Chondrocyte (in vitro differentiated cells): Measurements from ENCODE around the gene FAM53B. TPM values are rescaled to one million over a fixed set of nuclear protein-coding genes. Genes with fewer than 3 reads are reported as not detected.

Experiments
- DNase-seq: peaks from one replicate; pipeline ENCODE4 v3.0.0; 2021; ENCODE audit warnings: mixed read lengths, low spot score
- H3K27ac Mint-ChIP-seq: one replicate; pipeline ENCODE4 v1.8.0; 2021; ENCODE audit warnings: mild to moderate bottlenecking, moderate library complexity, mixed read lengths; ENCODE audit not compliant: unreplicated experiment
- H3K27me3 Mint-ChIP-seq: 2 replicates; pipeline ENCODE4 v1.8.0; 2021; ENCODE audit warnings: low read depth, mixed read lengths
- H3K36me3 Mint-ChIP-seq: 2 replicates; pipeline ENCODE4 v1.8.0; 2021; ENCODE audit warnings: low read depth, mixed read lengths
- H3K4me1 Mint-ChIP-seq: 2 replicates; pipeline ENCODE4 v1.8.0; 2021; ENCODE audit warnings: low read depth, mild to moderate bottlenecking, mixed read lengths
- H3K4me3 Mint-ChIP-seq: one replicate; pipeline ENCODE4 v1.8.0; 2021; ENCODE audit warnings: mild to moderate bottlenecking, moderate library complexity, mixed read lengths; ENCODE audit not compliant: unreplicated experiment
- H3K9me3 Mint-ChIP-seq: 2 replicates; pipeline ENCODE4 v1.8.0; 2021; ENCODE audit warnings: low read depth, mixed read lengths
- total RNA-seq: library from RNA; stranded (reverse); gene quantifications from 3 replicates; pipeline ENCODE4 v1.2.1, GENCODE V29; 2021
- TF ChIP-seq, protein P1 (sequence below): fragments of 200-600 bp; sonication (generic); IDR thresholded peaks from 2 replicates; pipeline ENCODE4 v1.5.0; 2021; ENCODE audit warnings: antibody characterized with exemption, mild to moderate bottlenecking, moderate library complexity

Gene FAM53B
- total RNA-seq, 1 donor from 2014 or later = 16.1 TPM

GRCh38 chr10:124572751-124573150 is 171.4 kb downstream of the FAM53B start:
- TF ChIP-seq, protein P1, sequence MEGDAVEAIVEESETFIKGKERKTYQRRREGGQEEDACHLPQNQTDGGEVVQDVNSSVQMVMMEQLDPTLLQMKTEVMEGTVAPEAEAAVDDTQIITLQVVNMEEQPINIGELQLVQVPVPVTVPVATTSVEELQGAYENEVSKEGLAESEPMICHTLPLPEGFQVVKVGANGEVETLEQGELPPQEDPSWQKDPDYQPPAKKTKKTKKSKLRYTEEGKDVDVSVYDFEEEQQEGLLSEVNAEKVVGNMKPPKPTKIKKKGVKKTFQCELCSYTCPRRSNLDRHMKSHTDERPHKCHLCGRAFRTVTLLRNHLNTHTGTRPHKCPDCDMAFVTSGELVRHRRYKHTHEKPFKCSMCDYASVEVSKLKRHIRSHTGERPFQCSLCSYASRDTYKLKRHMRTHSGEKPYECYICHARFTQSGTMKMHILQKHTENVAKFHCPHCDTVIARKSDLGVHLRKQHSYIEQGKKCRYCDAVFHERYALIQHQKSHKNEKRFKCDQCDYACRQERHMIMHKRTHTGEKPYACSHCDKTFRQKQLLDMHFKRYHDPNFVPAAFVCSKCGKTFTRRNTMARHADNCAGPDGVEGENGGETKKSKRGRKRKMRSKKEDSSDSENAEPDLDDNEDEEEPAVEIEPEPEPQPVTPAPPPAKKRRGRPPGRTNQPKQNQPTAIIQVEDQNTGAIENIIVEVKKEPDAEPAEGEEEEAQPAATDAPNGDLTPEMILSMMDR = no peak
- H3K36me3 Mint-ChIP-seq = peaks cover 3% of the 10 kb centered on the region
- peaks cover 5% of the 10 kb centered on the region for H3K9me3 Mint-ChIP-seq
- H3K4me1 Mint-ChIP-seq = peaks cover 4% of the 10 kb centered on the region
- H3K27ac Mint-ChIP-seq = no peak overlapping the region
- peak; percentile 27 for DNase-seq
- peaks cover 4% of the 10 kb centered on the region for H3K27me3 Mint-ChIP-seq
- no peak overlapping the region for H3K4me3 Mint-ChIP-seq

DNA sequence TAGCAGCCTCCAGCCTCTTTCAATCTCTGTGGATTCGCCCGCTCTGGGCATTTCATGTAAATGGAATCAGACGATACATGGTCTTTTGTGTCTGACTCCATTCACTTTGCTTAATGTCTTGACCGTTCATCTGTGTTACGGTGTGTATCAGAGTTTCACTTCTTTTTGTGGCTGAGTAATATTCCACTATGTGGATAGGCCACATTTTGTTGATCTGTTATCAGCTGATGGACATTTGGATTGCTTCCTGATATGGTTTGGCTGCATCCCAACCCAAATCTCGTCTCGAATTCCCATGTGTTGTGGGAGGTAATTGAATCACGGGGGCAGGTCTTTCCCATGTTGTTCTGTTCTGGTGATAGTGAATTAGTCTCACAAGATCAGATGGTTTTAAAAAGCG is 173.5 kb downstream of the FAM53B start:
- no peak overlapping the region for H3K4me3 Mint-ChIP-seq
- TF ChIP-seq, protein P1 = no peak
- peaks cover 3% of the 10 kb centered on the region for H3K27me3 Mint-ChIP-seq
- DNase-seq = peak; percentile 28
- no peak overlapping the region for H3K27ac Mint-ChIP-seq
- peaks cover 5% of the 10 kb centered on the region for H3K9me3 Mint-ChIP-seq
- H3K4me1 Mint-ChIP-seq = peaks cover 5% of the 10 kb centered on the region
- peaks cover 3% of the 10 kb centered on the region for H3K36me3 Mint-ChIP-seq

GRCh38 chr10:124569623-124570470 is 174.3 kb downstream of the FAM53B start:
- no peak overlapping the region for H3K4me3 Mint-ChIP-seq
- peak; percentile 52 for DNase-seq
- TF ChIP-seq, protein P1 = no peak
- peaks cover 5% of the 10 kb centered on the region for H3K9me3 Mint-ChIP-seq
- no peaks in the 10 kb centered on the region for H3K27me3 Mint-ChIP-seq
- H3K36me3 Mint-ChIP-seq = peaks cover 3% of the 10 kb centered on the region
- H3K27ac Mint-ChIP-seq = no peak overlapping the region
- peaks cover 13% of the 10 kb centered on the region for H3K4me1 Mint-ChIP-seq

Other genes with a start within 250 kb of the FAM53B start
- gene EEF1AKMT2, start 47.5 kb upstream of the FAM53B start, total RNA-seq = 15.7 to 18.3 TPM (median 16.7 TPM) in 3 replicates
- 14.9 to 16.3 TPM (median 15.0 TPM) in 3 replicates for gene ABRAXAS2, start 57.4 kb upstream of the FAM53B start, total RNA-seq
- 21.6 to 24.7 TPM (median 23.6 TPM) in 3 replicates for gene ZRANB1, start 197.7 kb upstream of the FAM53B start, total RNA-seq